AG04449 (cell line): Measurements from ENCODE around the gene BAAT.
"Not testable (repeated sequence)": the region's sequence is repeated elsewhere in the genome, so short reads cannot be mapped to it uniquely, and the experiment has no call there.

ENCODE experiments used
- CTCF ChIA-PET: fragments of 350-600 bp; formaldehyde crosslinking; extraction: SDS; loops from one replicate; lab custom pipeline; 2021; ENCODE audit warnings: antibody characterized with exemption; lab: Yijun Ruan, JAX
- POLR2A ChIA-PET: fragments of 400-600, 350-600 bp; formaldehyde crosslinking; extraction: SDS; loops from one replicate; lab custom pipeline; 2020; ENCODE audit warnings: antibody characterized with exemption, inconsistent platforms; lab: Yijun Ruan, JAX
- DNase-seq: peaks from one replicate; pipeline ENCODE4 v3.0.0-alpha.2; 2010; ENCODE audit warnings: low read depth, low spot score
- H3K4me3 ChIP-seq: 2 replicates; pipeline ENCODE4 v1.5.1; 2011; ENCODE audit warnings: low read depth, mild to moderate bottlenecking, control low read depth, low read length
- TF ChIP-seq, protein P1 (sequence below): IDR thresholded peaks from one replicate; pipeline ENCODE4 v1.5.1; 2011; ENCODE audit warnings: mild to moderate bottlenecking, moderate library complexity, low read length, control low read depth, inconsistent platforms; ENCODE audit not compliant: insufficient read depth; ENCODE audit errors: missing control alignments

The BAAT gene

GRCh38 chr9:101337237-101337636, 47.6 kb downstream of the BAAT start:
- H3K4me3 ChIP-seq = no peak overlapping the region
- CTCF ChIA-PET = no interaction called here
- POLR2A ChIA-PET = no interaction called here
- DNase-seq = no peak
- TF ChIP-seq, protein P1, sequence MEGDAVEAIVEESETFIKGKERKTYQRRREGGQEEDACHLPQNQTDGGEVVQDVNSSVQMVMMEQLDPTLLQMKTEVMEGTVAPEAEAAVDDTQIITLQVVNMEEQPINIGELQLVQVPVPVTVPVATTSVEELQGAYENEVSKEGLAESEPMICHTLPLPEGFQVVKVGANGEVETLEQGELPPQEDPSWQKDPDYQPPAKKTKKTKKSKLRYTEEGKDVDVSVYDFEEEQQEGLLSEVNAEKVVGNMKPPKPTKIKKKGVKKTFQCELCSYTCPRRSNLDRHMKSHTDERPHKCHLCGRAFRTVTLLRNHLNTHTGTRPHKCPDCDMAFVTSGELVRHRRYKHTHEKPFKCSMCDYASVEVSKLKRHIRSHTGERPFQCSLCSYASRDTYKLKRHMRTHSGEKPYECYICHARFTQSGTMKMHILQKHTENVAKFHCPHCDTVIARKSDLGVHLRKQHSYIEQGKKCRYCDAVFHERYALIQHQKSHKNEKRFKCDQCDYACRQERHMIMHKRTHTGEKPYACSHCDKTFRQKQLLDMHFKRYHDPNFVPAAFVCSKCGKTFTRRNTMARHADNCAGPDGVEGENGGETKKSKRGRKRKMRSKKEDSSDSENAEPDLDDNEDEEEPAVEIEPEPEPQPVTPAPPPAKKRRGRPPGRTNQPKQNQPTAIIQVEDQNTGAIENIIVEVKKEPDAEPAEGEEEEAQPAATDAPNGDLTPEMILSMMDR = no peak

DNA sequence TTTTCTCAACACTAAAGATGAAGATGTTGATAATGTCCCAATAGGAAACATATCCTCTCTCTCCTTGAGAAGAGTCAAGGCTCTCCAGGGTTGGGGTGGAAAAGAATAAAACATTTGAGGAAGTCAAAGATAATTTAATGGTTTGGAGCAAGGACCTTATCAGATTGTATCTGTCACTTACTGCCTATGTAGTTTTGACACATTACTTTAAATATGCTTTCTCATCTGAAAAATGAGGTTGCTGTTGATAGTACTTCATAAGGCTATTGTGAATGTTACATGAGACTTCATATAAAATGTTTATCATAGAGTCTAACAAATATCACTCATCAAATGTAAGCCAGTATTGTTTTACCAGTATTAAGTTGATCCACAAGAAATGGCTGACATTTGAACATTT, 48.7 kb downstream of the BAAT start:
- TF ChIP-seq, protein P1 = no peak
- DNase-seq = no peak
- no peak overlapping the region for H3K4me3 ChIP-seq
- CTCF ChIA-PET = no interaction called here
- POLR2A ChIA-PET = no interaction called here

DNA sequence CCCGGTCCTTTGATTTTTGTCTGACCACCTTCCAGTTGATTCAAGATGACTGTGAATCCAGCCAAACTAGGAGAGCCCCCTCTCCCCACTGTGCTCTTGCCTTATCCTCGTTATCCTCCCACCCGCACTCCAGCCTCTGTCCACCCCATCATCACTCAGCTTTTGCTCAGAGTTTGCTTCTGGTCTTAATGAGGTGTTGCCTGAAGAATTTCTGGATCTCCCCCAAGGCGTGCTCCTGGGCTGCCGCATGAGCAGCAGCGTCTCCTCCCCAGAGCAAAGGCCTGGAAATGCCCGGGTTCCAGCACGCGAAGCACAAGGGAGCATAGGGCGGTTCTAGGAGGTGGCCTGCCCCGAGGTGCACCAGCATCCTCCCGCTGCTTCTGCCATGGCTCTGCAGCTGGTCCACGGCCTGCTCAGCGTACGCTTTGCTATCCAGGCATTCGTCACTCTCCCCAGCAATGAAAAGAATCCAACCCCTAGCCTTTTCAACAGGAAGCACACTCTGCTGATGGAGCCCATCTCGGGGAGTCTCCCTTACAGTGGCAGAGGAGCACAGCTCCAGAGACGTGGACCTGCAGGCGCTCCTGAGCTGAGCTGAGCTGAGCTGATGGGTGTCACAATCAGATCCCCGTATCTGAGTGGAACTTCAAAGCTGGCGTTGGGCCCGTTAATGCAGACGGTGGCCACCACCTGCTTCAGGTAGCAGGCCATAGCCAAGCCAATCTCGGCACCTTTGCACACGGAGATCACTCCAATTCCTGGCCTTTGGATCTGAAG, 50.7 kb downstream of the BAAT start:
- CTCF ChIA-PET = interaction anchor here (1.3 kb wide), 1 partner anchor 21 kb away, joined by 3 read pairs; no protein-coding TSS in a partner anchor
- DNase-seq = no peak

GRCh38 chr9:101333490-101333889, 51.3 kb downstream of the BAAT start:
- TF ChIP-seq, protein P1 = no peak
- no peak for DNase-seq
- POLR2A ChIA-PET = no interaction called here
- CTCF ChIA-PET = interaction anchor here (1.3 kb wide), 1 partner anchor 21 kb away, joined by 3 read pairs; no protein-coding TSS in a partner anchor
- no peak overlapping the region for H3K4me3 ChIP-seq

More for the DNA sequence above, 50.7 kb downstream of the BAAT start:
- no peak overlapping the region for H3K4me3 ChIP-seq
- POLR2A ChIA-PET = no interaction called here
- TF ChIP-seq, protein P1 = no peak

- TF ChIP-seq, protein P1 = no peak
- CTCF ChIA-PET = no interaction called here
- DNase-seq = no peak
- POLR2A ChIA-PET = no interaction called here
- H3K4me3 ChIP-seq = no peak overlapping the region
Measured at GRCh38 chr9:101332362-101332761, 52.4 kb downstream of the BAAT start.

DNA sequence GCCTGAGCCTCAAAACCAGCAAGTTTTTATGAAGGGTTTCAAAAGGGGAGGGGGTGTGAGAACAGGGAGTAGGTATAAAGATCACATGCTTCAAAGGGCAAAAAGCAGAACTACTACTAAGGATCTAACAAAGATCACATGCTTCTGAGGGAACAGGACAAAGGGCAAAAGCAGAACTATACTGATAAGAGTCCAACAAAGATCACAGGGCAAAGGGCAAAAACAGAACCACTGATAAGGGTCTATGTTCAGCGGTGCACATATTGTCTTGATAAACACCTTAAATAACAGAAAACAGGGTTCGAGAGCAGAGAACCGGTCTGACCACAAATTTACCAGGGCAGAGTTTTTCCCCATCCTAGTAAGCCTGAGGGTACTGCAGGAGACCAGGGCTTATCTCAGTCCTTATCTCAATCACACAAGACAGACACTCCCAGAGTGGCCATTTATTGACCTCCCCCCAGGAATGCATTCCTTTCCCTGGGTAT, 57.3 kb downstream of the BAAT start:
- CTCF ChIA-PET, H3K4me3 ChIP-seq, DNase-seq, POLR2A ChIA-PET: not testable (repeated sequence)
